NCI-H1105 treated with DMSO at 0.1 percent for 48 hours (cell line): ENCODE data around the gene PHC2.

Experiments used
- DNase-seq: peaks from one replicate; lab custom pipeline; 2025; lab: John Stamatoyannopoulos, UW

The PHC2 gene

DNA sequence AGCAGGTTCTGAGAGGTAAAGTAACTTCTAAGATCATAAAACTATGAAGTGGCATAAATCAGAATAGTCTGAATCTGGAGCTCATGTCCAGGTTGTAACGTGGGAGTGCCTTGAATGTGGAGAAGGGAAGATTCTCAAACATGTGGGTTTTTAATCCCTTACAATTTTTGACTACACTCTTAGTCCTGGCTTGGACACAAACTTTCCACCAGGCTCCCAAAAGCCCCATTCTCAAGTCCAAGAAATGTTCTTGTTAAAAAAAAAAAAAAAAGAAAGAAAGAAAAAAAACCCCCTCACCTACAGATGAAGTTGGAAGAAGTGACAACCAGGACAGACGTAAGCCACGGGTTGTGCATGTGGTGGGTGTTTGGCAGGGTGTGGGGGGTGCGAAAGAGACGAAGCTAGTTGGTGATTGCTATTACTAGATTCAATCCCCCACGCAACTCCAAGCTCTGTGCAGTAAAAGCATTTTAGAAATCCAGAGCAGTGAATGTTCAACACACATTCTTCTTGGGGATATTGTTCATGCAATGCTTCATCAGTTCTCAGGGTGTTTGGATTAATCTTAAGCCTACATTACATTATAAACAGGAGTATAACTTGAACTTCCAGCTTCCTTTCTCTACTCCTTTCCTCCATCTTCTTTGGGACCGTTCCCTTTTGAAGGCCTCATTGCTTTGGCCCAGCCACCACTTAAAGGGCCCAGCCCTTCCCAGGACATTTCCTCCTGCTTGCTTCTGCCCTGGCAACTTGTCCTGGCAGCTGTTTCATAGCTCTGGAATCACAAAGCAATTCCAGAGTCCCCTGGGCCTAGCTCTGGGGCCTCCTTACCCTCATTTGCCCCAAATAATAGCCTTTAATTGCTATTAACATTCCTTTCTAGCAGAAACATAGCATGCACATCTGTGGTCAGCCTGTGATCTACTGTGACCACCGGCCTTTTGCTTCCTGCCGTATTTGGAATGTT, 41.8 kb downstream of the PHC2 start:
- DNase-seq, result no peak

DNA sequence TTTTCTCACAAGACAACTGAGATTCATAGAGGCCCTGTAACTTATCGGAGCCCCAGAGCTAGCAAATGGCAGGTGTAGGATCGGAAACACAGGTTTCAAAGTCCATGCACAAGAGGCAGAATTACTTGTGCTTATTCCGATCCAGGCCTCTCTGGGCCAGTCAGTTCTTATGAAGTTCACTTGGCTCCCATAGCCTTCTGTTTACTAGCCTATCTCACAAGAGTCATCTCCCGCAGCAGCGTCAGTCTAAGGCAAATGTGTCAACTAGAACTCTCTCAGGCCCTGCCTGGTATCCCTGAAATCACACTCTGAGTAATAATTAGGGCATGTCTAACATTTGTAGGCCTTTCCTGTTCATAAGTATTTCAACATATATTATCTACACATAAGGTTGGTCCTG, 43.3 kb downstream of the PHC2 start:
- DNase-seq, result no peak

DNA sequence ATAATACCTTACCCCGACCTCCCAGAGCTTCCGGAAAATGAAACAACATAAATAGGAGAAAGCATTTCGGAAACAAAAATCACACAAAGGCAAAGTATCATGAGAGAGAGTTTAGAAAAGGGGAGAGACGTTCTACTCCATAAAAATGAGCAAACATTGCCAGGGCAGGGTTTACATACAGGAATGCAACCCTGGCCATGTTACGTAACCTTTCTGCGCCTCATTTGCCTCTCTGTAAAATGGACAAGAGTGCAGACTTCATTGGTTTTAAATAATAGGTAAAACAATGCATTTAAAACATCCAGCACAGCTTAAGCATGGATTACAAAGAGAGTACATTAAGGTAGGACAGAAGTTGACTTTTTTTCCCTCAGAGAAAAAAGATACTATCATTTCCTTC, 45.6 kb downstream of the PHC2 start:
- DNase-seq, result no peak

DNA sequence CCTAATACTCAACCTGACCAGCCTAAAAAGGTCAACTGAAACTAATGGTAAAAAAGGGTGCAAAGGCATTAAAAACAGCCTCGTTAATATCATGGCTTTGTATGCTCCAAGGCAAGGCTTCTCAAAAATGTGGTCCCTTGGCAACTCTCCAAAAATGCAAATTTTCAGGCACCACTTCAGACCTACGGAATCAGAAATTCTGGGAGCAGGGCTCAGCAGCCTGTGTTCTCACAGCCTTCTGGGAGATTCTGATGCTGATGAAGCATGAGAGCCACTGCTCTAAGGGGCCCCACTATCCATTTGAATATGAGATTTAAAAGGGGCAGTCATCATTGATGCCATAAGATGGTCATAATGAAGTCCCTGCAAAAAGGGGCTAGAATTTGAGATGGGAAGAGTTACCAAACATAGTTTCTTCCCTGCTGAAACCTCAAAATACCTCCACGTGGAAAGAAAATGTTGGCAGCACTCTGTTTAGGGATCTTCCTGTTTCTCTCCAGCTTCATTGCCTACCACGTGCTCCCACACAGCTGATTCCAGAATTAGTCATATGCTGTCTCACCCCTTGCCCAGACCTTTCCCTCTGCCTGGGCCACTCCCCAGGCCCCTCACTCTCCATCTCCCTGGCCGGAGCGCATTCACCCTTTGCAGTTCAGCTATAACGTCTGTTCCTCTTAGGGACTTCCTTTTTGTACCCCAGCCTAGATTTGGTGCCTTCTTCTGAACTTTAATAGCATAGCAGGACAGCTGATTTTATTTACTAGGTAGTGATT, 46.7 kb downstream of the PHC2 start:
- DNase-seq, result no peak

DNA sequence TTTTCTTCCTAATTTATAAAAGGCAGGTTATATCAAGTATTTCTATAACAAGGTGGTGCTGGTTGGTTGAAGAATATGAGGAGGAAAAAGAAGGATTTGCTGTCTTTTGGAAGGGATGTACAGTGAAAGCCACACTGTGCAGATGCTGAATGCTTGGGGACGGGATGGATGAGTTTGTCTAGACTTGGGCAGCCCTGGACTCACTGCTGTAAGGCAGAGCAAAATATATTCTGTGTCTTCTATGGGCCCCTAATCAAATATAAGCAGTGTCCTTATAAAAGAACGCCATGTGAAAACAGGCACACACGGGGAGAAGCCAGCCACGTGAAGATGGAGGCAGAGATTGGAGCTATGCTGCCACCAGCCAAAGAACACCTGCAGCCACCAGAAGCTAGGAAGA, 47.4 kb downstream of the PHC2 start:
- no peak for DNase-seq

DNA sequence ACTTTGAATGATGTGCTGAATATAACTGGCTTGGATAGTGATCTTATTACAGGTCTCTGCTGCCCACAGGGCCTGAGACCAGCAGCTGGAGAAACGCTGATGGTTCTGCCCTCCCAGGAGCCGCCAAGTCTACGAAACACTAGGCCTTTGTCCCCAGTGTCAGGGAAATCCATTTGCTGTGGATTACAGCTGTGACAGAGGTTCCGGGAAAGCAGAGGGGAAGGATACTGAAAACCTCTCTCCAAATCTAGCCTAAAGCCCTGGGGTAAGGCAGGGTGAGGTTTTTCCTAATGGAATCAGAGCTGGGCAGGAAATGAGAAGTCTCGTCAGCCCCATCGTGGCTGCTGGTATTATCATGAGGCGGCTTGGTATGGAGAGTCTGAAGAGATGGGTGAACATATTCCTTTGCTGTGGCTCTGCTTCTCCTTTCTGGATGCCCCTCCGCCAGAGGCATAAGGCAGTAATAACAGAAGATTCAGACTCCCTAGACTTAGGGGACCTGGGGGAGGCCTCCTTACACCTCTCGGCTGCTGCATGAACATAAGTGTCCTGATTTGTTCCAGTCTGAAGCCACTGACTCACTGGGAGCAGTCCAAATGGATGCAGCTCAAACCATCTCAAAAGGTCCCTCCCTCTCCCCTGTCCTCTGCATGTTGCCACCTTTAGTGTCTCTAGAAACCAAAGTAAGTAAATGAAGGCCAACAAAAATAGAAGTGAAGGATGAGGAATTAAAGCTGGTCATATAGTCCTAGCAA, 48.1 kb downstream of the PHC2 start:
- no peak for DNase-seq

DNA sequence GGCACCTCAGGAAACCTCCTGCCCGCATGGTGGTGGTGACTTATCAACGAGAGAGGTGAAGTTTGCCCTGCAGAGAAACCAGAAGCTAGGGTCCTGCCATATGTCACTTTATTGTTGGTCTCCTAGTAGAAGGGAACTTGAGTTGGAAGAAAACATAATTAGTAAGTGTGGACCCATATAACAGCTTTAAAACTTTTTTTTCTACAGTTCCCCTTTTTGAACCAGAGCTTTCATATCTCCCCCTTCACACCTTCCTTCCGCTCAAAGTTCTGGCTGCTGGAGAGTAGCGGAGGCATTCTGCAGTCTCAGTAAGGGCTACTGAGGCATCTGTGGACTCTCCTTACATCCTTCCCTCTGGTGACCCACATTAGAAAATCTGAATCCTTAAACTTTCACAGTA, 48.9 kb downstream of the PHC2 start:
- no peak for DNase-seq

DNA sequence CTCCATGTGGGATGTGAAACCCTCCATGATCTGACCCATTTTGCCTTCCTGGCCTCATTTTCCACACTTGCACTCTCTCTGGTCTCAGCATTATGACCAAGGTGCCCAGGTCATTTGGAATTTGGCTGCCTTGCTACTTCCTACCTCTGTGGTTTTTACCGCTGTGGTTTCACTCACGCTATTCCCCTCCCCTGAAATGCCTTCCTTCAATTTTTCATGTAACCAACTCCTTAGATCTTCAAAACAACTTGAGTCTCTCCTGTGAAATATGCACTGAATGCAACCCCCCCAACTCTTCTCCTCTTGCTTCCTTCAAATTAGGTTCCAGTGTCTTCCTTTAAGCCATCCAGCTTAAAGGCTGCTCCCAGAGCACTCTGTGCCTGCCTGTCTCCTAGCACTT, 50.1 kb downstream of the PHC2 start:
- DNase-seq, result no peak

DNA sequence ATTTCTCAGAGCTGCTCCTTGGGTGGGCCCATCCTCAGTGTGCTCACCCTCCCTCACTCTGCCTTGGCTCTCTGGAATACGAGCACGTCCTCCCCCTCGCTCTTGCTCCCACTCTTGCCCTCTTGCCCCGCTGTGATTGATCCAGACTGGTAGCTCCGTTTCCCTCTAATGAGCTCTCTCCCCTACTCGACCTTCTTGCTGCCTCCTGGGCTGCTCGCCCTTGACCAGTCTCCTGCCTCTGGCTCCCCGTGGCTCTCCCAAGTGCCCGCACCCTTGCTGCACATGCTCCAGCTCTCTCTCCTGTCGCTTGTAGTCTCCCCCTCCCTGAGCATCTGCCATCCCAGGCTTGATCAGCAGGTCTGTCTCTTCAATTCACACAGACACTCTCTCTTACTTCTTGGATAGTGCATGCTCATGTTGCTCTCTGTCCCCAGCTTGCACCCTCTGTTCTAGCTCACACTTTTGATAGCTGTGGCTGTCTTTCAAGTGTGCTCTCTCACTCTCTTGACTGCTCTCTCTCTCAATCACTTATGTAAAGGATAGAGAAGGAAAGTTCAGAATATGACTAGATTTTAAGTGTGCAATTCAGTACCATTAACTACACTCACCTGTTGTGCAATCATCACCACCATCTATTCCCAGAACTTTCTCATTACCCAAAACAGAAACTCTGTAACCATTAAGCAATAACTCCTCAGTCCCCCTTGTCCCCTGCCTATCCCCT, 51.1 kb downstream of the PHC2 start:
- DNase-seq, result no peak

DNA sequence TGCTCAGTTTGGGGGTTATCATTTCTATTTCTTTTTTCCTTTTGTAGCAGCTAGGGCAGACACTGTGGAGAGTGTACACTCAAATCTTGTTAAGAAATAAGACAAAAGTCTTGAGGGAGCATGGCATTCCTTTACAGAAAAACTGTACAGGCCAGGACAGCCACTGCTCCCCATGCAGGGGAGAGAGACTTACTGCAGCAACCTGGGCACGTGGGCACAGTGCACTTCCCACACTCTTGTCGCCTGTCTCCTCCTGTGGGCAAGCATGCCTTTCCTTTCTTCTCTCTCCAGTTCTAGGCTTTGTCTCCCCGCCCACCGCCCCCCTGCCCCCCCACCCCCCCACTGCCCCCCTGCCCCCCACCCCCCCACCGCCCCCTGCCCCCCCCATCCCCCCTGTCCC, 51.9 kb downstream of the PHC2 start:
- no peak for DNase-seq

DNA sequence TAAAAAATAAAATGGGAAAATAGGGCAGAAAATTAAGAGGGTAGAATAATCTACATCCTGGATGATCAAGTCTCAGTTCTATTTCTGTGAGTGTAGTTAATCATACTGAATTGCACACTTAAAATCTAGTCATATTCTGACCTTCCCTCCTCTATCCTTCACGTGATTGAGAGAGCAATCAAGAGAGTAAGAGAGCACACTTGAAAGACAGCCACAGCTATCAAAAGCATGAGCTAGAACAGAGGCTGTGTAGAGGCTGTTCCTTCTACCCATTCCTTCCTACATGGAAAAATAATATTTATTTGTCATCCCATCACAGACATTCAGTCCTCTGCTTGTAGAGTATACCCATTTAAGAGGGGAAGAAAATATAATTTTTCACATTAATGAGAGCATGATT, 52.4 kb downstream of the PHC2 start:
- no peak for DNase-seq

DNA sequence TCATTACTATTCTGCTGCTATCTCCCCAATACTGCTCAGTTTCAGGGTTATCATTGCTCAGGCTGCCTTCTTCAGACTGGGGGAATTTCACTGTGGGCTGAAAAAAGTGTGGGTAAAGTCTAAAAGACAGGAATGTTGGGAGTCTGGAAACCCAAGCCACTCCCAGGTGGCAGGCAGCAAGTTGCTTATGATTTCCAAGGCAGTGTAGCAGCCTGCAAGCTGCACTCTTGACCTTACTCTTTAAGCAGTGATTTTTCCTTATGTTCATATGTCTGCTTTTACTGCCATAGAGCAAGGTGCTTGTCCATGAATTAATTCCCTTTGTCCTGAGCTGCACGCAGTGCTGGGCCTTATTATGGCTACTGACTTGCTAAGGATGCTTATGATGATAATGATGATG, 53.1 kb downstream of the PHC2 start:
- no peak for DNase-seq

DNA sequence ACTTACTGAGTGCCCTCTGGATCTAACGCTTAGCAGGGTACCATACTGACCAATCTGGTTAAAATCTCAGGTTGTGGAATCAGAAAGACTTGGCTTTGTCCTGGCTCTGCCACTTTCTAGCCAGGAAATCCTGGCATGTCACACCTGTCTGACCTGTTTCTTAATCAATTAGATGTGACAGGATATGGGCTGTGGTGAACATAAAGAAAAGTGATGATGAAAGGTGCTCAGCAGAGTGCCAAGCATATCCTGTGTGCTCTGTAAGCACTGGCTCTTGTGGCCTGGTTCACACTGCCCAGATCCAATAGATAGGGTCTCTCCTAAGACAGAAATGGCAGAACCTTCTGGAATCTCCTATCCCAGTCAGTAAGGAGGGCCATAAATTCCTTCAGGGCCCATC, 53.9 kb downstream of the PHC2 start:
- no peak for DNase-seq

DNA sequence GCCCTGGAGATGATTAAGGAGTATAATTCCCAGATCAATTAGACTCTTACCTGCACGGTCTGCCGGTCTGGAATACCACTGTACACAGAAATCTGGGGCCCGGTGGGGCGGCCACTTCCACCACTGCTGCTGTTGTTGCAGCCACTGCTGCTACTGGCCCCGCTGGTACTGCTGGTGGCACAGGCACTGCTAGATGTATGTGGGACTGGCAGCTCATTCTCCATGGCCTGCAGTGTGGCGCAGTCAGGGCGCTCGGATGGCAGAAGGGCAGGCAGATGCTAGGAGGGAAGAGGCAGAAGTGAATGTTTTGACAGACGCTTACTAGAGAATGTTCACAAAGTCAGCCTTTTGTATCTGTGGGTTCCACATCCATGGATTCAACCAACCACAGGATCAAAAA, 55.6 kb downstream of the PHC2 start:
- no peak for DNase-seq

DNA sequence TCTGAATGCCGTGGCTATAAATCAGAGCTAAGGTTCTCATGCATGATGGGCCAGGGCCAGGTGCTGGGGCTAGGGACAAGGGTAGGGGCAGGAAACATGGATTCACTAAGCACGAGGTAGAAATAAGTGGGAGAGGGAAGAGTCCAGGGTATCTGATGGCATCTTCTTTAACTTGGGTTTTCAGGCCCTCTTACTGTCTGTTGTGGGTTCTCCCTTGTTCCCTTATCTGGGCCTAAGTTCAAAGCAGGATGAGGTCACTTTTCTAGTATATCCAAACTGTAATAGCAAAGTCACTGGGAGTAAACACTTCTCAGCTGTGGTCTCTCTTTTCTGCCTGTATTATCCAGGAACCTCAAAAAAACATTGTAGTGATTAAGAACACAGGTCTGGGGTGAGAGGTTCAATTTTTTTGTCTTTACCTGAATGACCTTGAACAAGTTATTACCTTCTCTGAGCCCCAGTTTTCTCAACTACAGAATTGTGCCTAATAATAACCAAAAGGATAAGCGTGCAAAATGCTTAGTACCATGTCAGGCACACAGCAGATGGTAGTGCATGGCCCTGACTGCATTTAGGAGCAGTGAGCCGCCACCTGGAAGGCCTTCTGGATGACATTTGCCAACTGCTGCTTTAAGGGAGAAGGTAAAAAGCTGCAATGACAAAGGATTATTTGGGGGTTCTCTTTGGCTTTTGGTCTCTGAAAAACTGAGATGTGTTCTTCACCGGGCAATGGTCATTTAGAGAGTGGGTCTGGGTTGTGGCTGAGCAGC, 56.4 kb downstream of the PHC2 start:
- no peak for DNase-seq

DNA sequence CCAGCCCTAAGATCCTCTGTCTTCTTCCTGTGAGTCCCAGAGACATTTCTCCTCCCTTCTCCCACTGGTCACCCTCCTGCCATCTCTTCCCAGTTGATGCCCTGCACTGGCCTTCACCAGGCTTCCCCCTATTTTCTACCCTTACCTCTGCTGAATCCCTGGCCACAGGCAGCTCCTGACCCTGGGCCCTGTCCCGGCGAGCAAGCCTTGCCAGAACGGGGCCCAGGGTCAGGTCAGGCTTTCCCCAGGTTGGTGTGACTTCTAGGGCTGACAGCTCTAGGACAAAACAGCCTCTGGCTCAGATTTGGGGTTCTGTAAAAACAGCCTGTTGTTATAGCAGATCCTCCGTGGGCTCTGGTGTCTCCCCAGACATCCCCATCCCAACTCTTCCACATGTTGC, 57.3 kb downstream of the PHC2 start:
- DNase-seq, result no peak

DNA sequence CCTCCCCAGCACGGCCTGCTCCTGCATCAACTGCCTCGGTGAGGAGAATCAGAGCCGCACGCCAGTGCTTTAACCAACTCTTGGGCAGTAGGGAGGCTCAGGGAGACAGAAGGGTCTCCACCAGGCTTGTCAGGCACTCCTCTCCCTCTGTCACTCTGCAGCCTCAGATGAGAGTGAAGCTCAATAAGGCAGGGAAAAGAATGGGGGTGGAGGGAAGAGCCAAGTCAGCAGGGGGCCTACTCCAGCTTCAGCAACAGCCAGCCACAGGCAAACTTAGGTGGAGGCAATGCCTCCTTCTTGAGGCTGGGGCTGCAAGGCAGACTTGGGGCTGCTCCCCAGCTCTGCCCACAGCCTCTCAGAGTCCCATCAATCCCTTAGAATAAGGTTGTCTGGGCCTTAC, 58.2 kb downstream of the PHC2 start:
- DNase-seq, result no peak

DNA sequence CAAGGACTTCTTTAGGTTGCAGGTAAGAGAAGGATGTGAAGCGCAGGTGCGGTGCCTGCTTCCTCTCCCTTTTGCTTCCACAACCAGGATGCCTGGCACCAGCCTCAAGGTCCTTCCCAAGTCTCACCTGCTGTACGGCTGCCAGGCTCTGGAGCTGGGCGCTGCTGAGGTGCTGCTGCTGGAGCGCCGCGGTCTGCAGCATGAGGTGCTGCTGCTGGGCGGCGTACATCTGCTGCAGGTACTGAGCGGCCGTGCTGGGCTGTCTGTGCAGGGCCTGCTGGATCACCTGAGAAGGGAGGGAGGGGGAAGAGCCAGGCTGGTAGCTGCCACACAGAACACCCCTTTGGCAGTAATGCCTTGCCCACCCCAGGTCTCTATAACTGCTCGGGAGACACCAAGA, 58.7 kb downstream of the PHC2 start:
- DNase-seq, result no peak

DNA sequence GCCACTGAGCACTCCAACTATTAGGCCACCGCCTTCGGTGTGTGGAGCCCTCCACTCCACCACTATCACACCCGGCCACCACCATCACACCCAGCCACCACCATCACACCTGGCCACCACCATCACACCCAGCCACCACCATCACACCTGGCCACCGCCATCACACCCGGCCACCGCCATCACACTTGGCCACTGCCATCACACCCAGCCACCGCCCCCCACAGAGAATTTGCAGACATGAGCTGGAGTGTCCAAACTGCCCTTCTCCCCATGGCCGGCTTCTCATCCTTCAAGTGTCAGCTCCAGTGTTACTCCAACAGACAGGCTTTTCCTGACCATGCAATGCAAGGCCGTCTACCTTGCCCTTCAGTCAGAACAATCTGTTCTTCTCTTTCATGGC, 59.6 kb downstream of the PHC2 start:
- DNase-seq, result no peak

DNA sequence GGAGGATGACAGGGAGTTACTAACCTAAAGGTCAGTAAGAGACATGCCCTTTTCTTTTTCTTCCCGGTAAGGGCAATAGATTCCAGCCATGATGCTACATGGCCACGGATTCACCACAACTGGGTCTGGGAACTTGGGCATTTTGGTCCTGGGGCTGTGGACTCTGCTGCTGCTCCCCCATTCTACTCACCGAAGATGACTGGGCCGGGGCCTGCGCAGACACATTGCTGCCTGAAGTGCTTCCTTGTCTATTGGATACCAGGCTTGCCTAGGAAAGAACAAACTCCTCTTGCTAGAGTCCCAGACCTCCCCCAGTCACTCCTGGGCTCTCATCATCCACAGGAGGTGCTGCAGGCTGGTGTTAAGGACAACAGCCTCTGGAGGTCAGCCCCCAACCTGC, 60.1 kb downstream of the PHC2 start:
- no peak for DNase-seq

DNA sequence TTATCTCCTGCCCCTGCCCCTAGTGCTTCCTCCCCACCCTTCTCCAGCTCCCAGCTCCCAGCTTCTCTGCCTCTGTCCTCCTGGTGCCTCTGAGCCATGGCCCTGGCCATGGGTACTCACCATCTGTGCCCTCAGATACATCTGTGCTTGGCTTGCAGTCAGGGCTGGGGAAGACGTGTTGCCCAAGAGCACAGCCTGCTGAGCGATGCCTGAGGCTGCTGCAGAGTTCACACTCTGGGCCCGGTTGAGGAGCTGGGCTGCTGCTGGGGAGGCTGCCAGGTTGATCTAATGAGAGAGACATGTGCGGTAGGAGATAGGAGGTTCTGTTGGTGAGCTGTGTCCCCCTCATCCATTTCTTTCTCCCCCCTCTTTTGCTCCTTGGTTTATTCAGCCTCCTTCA, 60.6 kb downstream of the PHC2 start:
- DNase-seq, result no peak
